Measurements from ENCODE around the gene TMEM126B.

DNA sequence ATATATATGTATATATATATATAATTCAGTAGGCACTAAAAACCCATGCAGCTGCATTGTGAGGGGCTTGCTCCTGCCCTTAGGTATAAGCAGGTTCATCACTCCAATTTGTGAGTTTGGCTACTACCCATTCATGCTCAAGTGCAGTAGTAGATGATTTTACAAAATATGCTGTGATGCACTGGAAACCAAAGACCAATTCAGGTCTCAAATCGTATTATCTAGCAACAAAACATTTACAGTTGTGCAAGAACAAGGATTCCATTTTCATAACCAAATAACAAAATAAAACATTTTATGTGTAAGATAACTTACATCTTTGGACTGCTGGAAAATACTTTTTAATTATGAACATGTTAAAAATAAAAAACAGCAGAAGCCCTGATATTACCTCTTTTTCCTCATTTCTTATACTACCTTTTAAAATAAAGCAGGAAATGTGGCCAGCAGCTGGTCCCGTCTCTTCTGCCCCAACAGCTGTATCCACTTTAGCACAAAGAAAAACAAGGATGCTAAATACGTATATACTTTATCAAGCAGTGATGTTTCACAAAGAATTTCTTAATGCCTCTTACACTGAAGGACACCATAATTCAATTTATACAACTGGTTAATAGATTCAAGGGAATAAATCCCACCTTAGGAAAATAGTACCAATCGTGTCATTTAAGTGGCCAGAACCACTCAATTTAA is 33.7 kb downstream of the TMEM126B start:
- TF ChIP-seq EP300 (IDR thresholded peaks at IDR 0.05): no peak
- TF ChIP-seq, protein P1, sequence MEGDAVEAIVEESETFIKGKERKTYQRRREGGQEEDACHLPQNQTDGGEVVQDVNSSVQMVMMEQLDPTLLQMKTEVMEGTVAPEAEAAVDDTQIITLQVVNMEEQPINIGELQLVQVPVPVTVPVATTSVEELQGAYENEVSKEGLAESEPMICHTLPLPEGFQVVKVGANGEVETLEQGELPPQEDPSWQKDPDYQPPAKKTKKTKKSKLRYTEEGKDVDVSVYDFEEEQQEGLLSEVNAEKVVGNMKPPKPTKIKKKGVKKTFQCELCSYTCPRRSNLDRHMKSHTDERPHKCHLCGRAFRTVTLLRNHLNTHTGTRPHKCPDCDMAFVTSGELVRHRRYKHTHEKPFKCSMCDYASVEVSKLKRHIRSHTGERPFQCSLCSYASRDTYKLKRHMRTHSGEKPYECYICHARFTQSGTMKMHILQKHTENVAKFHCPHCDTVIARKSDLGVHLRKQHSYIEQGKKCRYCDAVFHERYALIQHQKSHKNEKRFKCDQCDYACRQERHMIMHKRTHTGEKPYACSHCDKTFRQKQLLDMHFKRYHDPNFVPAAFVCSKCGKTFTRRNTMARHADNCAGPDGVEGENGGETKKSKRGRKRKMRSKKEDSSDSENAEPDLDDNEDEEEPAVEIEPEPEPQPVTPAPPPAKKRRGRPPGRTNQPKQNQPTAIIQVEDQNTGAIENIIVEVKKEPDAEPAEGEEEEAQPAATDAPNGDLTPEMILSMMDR (IDR thresholded peaks at IDR 0.05): no peak
- TF ChIP-seq POLR2A (IDR thresholded peaks at IDR 0.05): no peak

All from sigmoid colon (tissue), 4 donors.